ENCODE measurements around the gene HTR3E.

HTR3E gene

DNA sequence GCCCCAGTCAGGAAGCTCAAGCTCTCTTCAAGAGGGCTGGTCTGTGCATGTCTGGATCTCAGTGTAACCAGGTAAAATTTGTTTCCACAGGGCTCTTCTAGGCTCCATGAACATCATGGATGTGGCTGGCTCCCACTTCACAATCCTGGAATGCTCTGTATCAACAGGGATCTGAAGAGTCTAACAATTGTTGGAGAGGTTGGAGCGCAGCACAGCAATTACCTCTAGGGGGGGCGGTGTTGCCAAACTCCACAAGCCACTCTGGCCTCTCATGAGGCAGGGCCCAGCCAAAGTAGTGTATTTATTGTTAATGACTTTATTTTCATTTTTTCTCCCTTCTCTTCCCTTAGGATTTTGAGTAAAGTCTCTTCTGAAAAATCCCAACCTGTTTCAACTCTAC, 32.1 kb downstream of the HTR3E start:
- no peak for TF ChIP-seq EZH2phosphoT487 (conservative IDR thresholded peaks at IDR 0.05; ENCODE audit: low read length)
- TF ChIP-seq CTCF (IDR thresholded peaks at IDR 0.05; ENCODE audit: insufficient read depth, low read length, poor library complexity, severe bottlenecking): peak; percentile 50
- Histone ChIP-seq H4K20me1 (ENCODE audit: low read depth, low read length) (no peaks in the 10 kb centered on the region), H3K4me3 (ENCODE audit: insufficient read depth, low read length, poor library complexity, severe bottlenecking) (no peak overlapping the region), H3K9ac (ENCODE audit: low read length) (no peak overlapping the region), H3K9me3 (ENCODE audit: insufficient read depth, low read length) (no peaks in the 10 kb centered on the region), H3F3A (ENCODE audit: insufficient read depth) (peaks cover 9% of the 10 kb centered on the region; the same call in 1 of the 2 replicates), H3K79me2 (ENCODE audit: insufficient read depth, low read length) (no peaks in the 10 kb centered on the region), H3K27ac (ENCODE audit: low read depth, low read length) (no peak overlapping the region), H2AFZ (ENCODE audit: low read depth, low read length, severe bottlenecking) (no peak overlapping the region), H3K36me3 (ENCODE audit: low read length) (no peaks in the 10 kb centered on the region), H3K4me2 (ENCODE audit: low read depth, low read length, poor library complexity, severe bottlenecking) (no peak overlapping the region), H3K27me3 (ENCODE audit: low read length) (no peaks in the 10 kb centered on the region), H3K9me2 (replicated peaks; ENCODE audit: insufficient read depth, low read length) (no peaks in the 10 kb centered on the region)

- TF ChIP-seq CTCF (IDR thresholded peaks at IDR 0.05; ENCODE audit: insufficient read depth, low read length, poor library complexity, severe bottlenecking) (no peak), EZH2phosphoT487 (conservative IDR thresholded peaks at IDR 0.05; ENCODE audit: low read length) (no peak)
- Histone ChIP-seq H3F3A (ENCODE audit: insufficient read depth) (peaks cover 17% of the 10 kb centered on the region; the same call in 1 of the 2 replicates), H3K79me2 (ENCODE audit: insufficient read depth, low read length) (peaks cover 37% of the 10 kb centered on the region), H3K4me3 (ENCODE audit: insufficient read depth, low read length, poor library complexity, severe bottlenecking) (no peak overlapping the region), H4K20me1 (ENCODE audit: low read depth, low read length) (no peaks in the 10 kb centered on the region), H3K9ac (ENCODE audit: low read length) (no peak overlapping the region), H3K36me3 (ENCODE audit: low read length) (no peaks in the 10 kb centered on the region), H3K9me2 (replicated peaks; ENCODE audit: insufficient read depth, low read length) (no peaks in the 10 kb centered on the region), H3K9me3 (ENCODE audit: insufficient read depth, low read length) (no peaks in the 10 kb centered on the region), H2AFZ (ENCODE audit: low read depth, low read length, severe bottlenecking) (no peak overlapping the region), H3K27ac (ENCODE audit: low read depth, low read length) (no peak overlapping the region), H3K27me3 (ENCODE audit: low read length) (no peaks in the 10 kb centered on the region), H3K4me2 (ENCODE audit: low read depth, low read length, poor library complexity, severe bottlenecking) (no peak overlapping the region)
Measured at GRCh38 chr3:184132945-184133344, 36.1 kb downstream of the HTR3E start.

DNA sequence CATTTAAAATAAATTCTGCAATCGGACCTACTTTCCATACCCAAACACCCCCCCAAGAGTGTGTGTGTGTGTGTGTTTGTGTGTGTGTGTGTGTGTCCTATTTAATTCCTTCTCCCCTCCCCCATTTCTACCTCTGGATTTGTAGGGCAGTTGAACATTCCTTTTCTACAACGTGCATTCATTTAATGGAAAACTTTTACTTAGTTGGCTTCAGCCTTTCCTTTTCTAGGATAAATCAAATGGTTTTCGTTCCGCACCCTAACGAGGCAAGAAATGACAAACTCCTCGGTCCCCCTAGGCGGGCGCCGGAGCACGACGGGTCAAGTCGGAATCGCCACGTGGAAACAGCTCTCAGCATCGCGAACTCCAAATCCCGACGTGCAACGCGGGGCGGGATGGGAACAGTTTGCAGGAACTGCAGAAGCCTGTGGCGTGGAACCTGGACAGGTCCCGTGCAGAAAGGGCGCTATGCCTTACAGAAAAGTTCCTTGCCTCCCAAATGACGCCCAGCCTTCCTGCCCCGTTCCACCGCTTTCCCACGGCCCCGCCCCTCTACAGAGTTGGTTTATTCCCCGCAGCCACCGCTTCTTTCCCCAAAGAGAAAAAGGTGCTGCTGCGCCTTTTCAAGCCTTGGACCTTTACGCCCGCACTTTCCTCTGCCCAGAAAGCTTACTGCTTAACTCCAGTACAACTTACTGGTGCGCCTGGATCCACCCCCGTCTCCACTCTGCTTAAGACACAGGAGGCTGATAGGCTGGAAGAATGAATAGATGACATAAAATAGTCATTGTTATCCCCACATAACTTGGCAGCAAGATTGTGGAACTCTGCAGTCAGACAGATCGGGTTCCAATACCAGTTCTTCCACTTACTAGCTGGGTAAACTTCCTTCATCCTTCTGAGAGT, 37.2 kb downstream of the HTR3E start:
- peak overlapping the region; percentile 70 for H3K27ac ChIP-seq (ENCODE audit: low read depth, low read length)

More for the DNA sequence above, 37.2 kb downstream of the HTR3E start:
- Histone ChIP-seq H4K20me1 (ENCODE audit: low read depth, low read length) (no peaks in the 10 kb centered on the region), H3K4me2 (ENCODE audit: low read depth, low read length, poor library complexity, severe bottlenecking) (peak overlapping the region; percentile 91), H3K9me3 (ENCODE audit: insufficient read depth, low read length) (no peaks in the 10 kb centered on the region), H3K27me3 (ENCODE audit: low read length) (no peaks in the 10 kb centered on the region), H3K4me3 (ENCODE audit: insufficient read depth, low read length, poor library complexity, severe bottlenecking) (peak overlapping the region; percentile 84), H3K9me2 (replicated peaks; ENCODE audit: insufficient read depth, low read length) (no peaks in the 10 kb centered on the region), H3K79me2 (ENCODE audit: insufficient read depth, low read length) (peaks cover 40% of the 10 kb centered on the region), H3K9ac (ENCODE audit: low read length) (peak overlapping the region; percentile 83), H3K36me3 (ENCODE audit: low read length) (no peaks in the 10 kb centered on the region), H3F3A (ENCODE audit: insufficient read depth) (peaks cover 17% of the 10 kb centered on the region; the same call in 1 of the 2 replicates), H2AFZ (ENCODE audit: low read depth, low read length, severe bottlenecking) (peak overlapping the region; percentile 64)
- no peak for TF ChIP-seq CTCF (IDR thresholded peaks at IDR 0.05; ENCODE audit: insufficient read depth, low read length, poor library complexity, severe bottlenecking)
- no peak for TF ChIP-seq EZH2phosphoT487 (conservative IDR thresholded peaks at IDR 0.05; ENCODE audit: low read length)
